Transverse colon (tissue), 4 donors: ENCODE data around the gene BTD.

Experiments used
- POLR2A ChIP-seq: fragments of 450-650 bp; IDR thresholded peaks from one replicate; pipeline ENCODE4 v1.6.1; 2016; ENCODE audit warnings: antibody characterized with exemption, mild to moderate bottlenecking, moderate library complexity
- POLR2AphosphoS5 ChIP-seq, 3 donors: sonication (generic); formaldehyde crosslinking; IDR thresholded peaks; one replicate each; pipeline ENCODE4 v1.6.1; 2016; ENCODE audit warnings: antibody characterized with exemption in 3 of 3
- TF ChIP-seq, protein P1 (sequence below), 5 experiments: fragments of 200-600 bp in 3 of 5; fragments of 450-650 bp in 2 of 5; sonication (generic) in 3 of 5; IDR thresholded peaks; 1 replicate in 2 of 5; 2 replicates in 3 of 5; pipeline ENCODE4 v1.5.1; 2016 to 2017; ENCODE audit warnings: antibody characterized with exemption in 5 of 5, inconsistent platforms in 3 of 5, mild to moderate bottlenecking in 2 of 5, moderate library complexity in 1 of 5

DNA sequence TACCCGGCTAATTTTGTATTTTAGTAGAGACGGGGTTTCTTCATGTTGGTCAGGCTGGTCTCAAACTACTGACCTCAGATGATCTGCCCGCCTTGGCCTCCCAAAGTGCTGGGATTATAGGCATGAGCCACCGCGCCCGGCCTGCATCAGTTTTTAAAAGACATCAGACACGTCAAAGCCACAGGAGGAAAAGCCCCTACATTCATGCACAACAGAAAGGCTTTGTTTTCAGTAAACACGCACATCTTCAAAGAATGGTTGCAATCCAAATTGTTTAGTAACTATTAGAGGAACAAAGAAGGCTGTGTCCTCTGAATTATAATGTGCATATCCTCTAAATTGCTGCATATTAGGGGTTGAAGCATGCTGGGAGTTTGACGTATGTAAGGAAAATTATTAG is 53.3 kb downstream of the BTD start:
- TF ChIP-seq, protein P1, sequence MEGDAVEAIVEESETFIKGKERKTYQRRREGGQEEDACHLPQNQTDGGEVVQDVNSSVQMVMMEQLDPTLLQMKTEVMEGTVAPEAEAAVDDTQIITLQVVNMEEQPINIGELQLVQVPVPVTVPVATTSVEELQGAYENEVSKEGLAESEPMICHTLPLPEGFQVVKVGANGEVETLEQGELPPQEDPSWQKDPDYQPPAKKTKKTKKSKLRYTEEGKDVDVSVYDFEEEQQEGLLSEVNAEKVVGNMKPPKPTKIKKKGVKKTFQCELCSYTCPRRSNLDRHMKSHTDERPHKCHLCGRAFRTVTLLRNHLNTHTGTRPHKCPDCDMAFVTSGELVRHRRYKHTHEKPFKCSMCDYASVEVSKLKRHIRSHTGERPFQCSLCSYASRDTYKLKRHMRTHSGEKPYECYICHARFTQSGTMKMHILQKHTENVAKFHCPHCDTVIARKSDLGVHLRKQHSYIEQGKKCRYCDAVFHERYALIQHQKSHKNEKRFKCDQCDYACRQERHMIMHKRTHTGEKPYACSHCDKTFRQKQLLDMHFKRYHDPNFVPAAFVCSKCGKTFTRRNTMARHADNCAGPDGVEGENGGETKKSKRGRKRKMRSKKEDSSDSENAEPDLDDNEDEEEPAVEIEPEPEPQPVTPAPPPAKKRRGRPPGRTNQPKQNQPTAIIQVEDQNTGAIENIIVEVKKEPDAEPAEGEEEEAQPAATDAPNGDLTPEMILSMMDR (IDR thresholded peaks at IDR 0.05), result no peak
- TF ChIP-seq POLR2A, result no peak
- no peak for TF ChIP-seq POLR2AphosphoS5 (IDR thresholded peaks at IDR 0.05)
